HG03097 (cell line): ENCODE data around the gene SGSM1.
"Not testable (repeated sequence)": the region's sequence is repeated elsewhere in the genome, so short reads cannot be mapped to it uniquely, and the experiment has no call there.

Source experiments
- ATAC-seq: cut with Tn5 transposase; IDR thresholded peaks from one replicate; pipeline ENCODE4 v1.9.1; 2021; ENCODE audit not compliant: unreplicated experiment, low FRiP score

SGSM1 gene

GRCh38 chr22:24834845-24835570, 29.0 kb downstream of the SGSM1 start:
- no peak for ATAC-seq

GRCh38 chr22:24836282-24836681, 30.3 kb downstream of the SGSM1 start:
- ATAC-seq: no peak

GRCh38 chr22:24837517-24837916, 31.5 kb downstream of the SGSM1 start:
- ATAC-seq: not testable (repeated sequence)

- no peak for ATAC-seq
Measured at GRCh38 chr22:24841261-24841660, 35.2 kb downstream of the SGSM1 start.

- ATAC-seq: no peak
Measured at GRCh38 chr22:24843048-24843447, 37.0 kb downstream of the SGSM1 start.

- ATAC-seq: no peak
Measured at GRCh38 chr22:24845041-24845898, 39.3 kb downstream of the SGSM1 start.

GRCh38 chr22:24847490-24847889, 41.5 kb downstream of the SGSM1 start:
- ATAC-seq: no peak

- ATAC-seq: no peak
Measured at GRCh38 chr22:24848559-24849168, 42.7 kb downstream of the SGSM1 start.

GRCh38 chr22:24855794-24856193, 49.8 kb downstream of the SGSM1 start:
- no peak for ATAC-seq

- ATAC-seq: no peak
Measured at GRCh38 chr22:24857576-24857975, 51.6 kb downstream of the SGSM1 start.

- ATAC-seq: no peak
Measured at GRCh38 chr22:24859587-24859986, 53.6 kb downstream of the SGSM1 start.

- ATAC-seq: no peak
Measured at GRCh38 chr22:24865508-24865907, 59.5 kb downstream of the SGSM1 start.

- ATAC-seq: no peak
Measured at GRCh38 chr22:24867323-24868022, 61.5 kb downstream of the SGSM1 start.

- no peak for ATAC-seq
Measured at GRCh38 chr22:24868979-24869378, 63.0 kb downstream of the SGSM1 start.

- no peak for ATAC-seq
Measured at GRCh38 chr22:24871611-24872205, 65.7 kb downstream of the SGSM1 start.

- no peak for ATAC-seq
Measured at GRCh38 chr22:24873226-24873625, 67.2 kb downstream of the SGSM1 start.

GRCh38 chr22:24875862-24876506, 70.0 kb downstream of the SGSM1 start:
- ATAC-seq: no peak

- no peak for ATAC-seq
Measured at GRCh38 chr22:24876700-24877099, 70.7 kb downstream of the SGSM1 start.

- no peak for ATAC-seq
Measured at GRCh38 chr22:24878969-24879368, 73.0 kb downstream of the SGSM1 start.

GRCh38 chr22:24883432-24883831, 77.4 kb downstream of the SGSM1 start:
- ATAC-seq: no peak
